Left ventricle myocardium inferior (tissue), 1 donor: ENCODE measurements around the gene AFAP1L2. TPM values are rescaled to one million over a fixed set of nuclear protein-coding genes. Genes with fewer than 3 reads are reported as not detected.
A peak's percentile ranks its signal among the peaks of the same experiment; 100 is the strongest.

Experiments
- DNase-seq: peaks from one replicate; pipeline ENCODE4 v3.0.0-alpha.2; 2020
- H3K27ac ChIP-seq: fragments of 200-600 bp; replicated peaks from 2 replicates; pipeline ENCODE4 v1.8.0; 2021
- H3K27me3 ChIP-seq: fragments of 200-600 bp; 2 replicates; pipeline ENCODE4 v1.8.0; 2021; ENCODE audit warnings: low read depth
- H3K36me3 ChIP-seq: fragments of 200-600 bp; 2 replicates; pipeline ENCODE4 v1.8.0; 2021
- H3K4me1 ChIP-seq: fragments of 200-600 bp; 2 replicates; pipeline ENCODE4 v1.8.0; 2021
- H3K4me3 ChIP-seq: fragments of 200-600 bp; 2 replicates; pipeline ENCODE4 v1.8.0; 2021; ENCODE audit warnings: mild to moderate bottlenecking, moderate library complexity
- H3K9me3 ChIP-seq: fragments of 200-600 bp; replicated peaks from 2 replicates; pipeline ENCODE4 v1.8.0; 2021
- intact Hi-C: fragments of 100-400 bp; cut with micrococcal nuclease; formaldehyde crosslinking; loops from one replicate; pipeline ENCODE4 v1.11.0; 2022
- total RNA-seq: library from RNA; stranded (reverse); fragmentation: NEBNext Ultra II Directional; extraction: Animal tissue kit (Norgen Biotek cat#: 25700); gene quantifications from one replicate; pipeline ENCODE4 v1.2.1, GENCODE V29; 2021
- TF ChIP-seq, protein P1 (sequence below): fragments of 200-600 bp; IDR thresholded peaks from 2 replicates; pipeline ENCODE4 v1.8.0; 2021; ENCODE audit warnings: antibody characterized with exemption, mild to moderate bottlenecking, borderline replicate concordance
- donor health status: DM: no; HTN: yes; CAD: no; lungs with severe emphysema.

Gene AFAP1L2
- total RNA-seq, 1 donor from 2014 or later = 7.0 TPM

- peak; percentile 67 for DNase-seq
- H3K4me3 ChIP-seq = no peak overlapping the region
- H3K27ac ChIP-seq = peak overlapping the region; percentile 42
- TF ChIP-seq, protein P1, sequence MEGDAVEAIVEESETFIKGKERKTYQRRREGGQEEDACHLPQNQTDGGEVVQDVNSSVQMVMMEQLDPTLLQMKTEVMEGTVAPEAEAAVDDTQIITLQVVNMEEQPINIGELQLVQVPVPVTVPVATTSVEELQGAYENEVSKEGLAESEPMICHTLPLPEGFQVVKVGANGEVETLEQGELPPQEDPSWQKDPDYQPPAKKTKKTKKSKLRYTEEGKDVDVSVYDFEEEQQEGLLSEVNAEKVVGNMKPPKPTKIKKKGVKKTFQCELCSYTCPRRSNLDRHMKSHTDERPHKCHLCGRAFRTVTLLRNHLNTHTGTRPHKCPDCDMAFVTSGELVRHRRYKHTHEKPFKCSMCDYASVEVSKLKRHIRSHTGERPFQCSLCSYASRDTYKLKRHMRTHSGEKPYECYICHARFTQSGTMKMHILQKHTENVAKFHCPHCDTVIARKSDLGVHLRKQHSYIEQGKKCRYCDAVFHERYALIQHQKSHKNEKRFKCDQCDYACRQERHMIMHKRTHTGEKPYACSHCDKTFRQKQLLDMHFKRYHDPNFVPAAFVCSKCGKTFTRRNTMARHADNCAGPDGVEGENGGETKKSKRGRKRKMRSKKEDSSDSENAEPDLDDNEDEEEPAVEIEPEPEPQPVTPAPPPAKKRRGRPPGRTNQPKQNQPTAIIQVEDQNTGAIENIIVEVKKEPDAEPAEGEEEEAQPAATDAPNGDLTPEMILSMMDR = no peak
- peaks cover 45% of the 10 kb centered on the region for H3K4me1 ChIP-seq
- no peaks in the 10 kb centered on the region for H3K9me3 ChIP-seq
- H3K36me3 ChIP-seq = no peaks in the 10 kb centered on the region
- H3K27me3 ChIP-seq = no peaks in the 10 kb centered on the region
- intact Hi-C loops = no loop called here
These were observed 144.5 kb downstream of the AFAP1L2 start for GRCh38 chr10:114259824-114260223.

- DNase-seq = no peak
- Histone ChIP-seq H3K36me3 (no peaks in the 10 kb centered on the region), H3K4me3 (no peak overlapping the region), H3K4me1 (peaks cover 32% of the 10 kb centered on the region), H3K27me3 (no peaks in the 10 kb centered on the region), H3K27ac (peak overlapping the region; percentile 27), H3K9me3 (no peaks in the 10 kb centered on the region)
- intact Hi-C loops = no loop called here
- TF ChIP-seq, protein P1 = no peak
These were observed 145.9 kb downstream of the AFAP1L2 start for GRCh38 chr10:114258274-114258840.

- no peak for DNase-seq
- TF ChIP-seq, protein P1 = no peak
- no peaks in the 10 kb centered on the region for H3K9me3 ChIP-seq
- H3K36me3 ChIP-seq = no peaks in the 10 kb centered on the region
- peak overlapping the region; percentile 27 for H3K27ac ChIP-seq
- peaks cover 32% of the 10 kb centered on the region for H3K4me1 ChIP-seq
- intact Hi-C loops = no loop called here
- H3K4me3 ChIP-seq = no peak overlapping the region
- H3K27me3 ChIP-seq = no peaks in the 10 kb centered on the region
These were observed 146.8 kb downstream of the AFAP1L2 start for GRCh38 chr10:114257498-114257897.

- H3K4me1 ChIP-seq = peaks cover 32% of the 10 kb centered on the region
- TF ChIP-seq, protein P1 = no peak
- intact Hi-C loops = no loop called here
- no peak overlapping the region for H3K4me3 ChIP-seq
- DNase-seq = no peak
- no peak overlapping the region for H3K27ac ChIP-seq
- no peaks in the 10 kb centered on the region for H3K36me3 ChIP-seq
- H3K27me3 ChIP-seq = no peaks in the 10 kb centered on the region
- no peaks in the 10 kb centered on the region for H3K9me3 ChIP-seq
These were observed 147.5 kb downstream of the AFAP1L2 start for GRCh38 chr10:114256822-114257221.

GRCh38 chr10:114256008-114256765 is 148.1 kb downstream of the AFAP1L2 start:
- Histone ChIP-seq H3K4me1 (peaks cover 27% of the 10 kb centered on the region), H3K4me3 (no peak overlapping the region), H3K27ac (no peak overlapping the region), H3K36me3 (no peaks in the 10 kb centered on the region), H3K9me3 (no peaks in the 10 kb centered on the region), H3K27me3 (no peaks in the 10 kb centered on the region)
- TF ChIP-seq, protein P1 = no peak
- intact Hi-C loops = no loop called here
- no peak for DNase-seq
